ENCODE results near the gene PCDH19. TPM values are rescaled to one million over a fixed set of nuclear protein-coding genes. Genes with fewer than 3 reads are reported as not detected.

The PCDH19 gene
- total RNA-seq, 1 donor from 2014 or later, result 0.20 TPM

DNA sequence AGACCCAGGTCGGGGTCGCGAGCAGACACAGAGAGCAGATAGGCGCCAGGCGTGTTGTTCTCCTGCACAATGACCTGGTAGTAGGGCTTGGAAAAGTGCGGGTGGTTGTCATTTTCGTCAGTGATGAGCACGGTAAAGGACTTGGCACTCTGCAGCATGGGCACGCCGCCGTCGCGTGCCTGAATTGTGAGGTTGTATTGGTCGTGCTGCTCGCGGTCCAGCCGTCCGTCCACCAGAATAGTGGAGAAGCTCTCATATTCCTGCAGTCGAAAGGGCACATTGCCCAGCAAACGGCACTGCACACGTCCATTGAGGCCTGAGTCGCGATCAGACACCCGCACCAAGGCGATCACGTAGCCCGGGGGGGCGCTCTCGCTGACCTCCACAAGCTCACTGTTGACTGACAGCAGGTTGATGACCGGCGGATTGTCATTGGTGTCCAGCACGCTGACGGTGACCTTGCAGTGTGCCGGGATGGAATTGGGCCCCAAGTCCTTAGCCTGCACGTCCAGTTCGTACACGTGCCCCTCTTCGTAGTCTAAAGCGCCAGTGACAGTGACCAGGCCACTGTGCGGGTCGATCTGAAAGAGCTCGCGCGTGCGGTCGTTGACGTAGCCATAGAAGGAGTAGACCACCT, 2.8 kb downstream of the PCDH19 start:
- DNase-seq (ENCODE audit: low read depth in 2 of 2), result no peak

GRCh38 chrX:100405424-100405823, 4.6 kb downstream of the PCDH19 start:
- DNase-seq (ENCODE audit: low read depth in 2 of 2), result no peak

DNA sequence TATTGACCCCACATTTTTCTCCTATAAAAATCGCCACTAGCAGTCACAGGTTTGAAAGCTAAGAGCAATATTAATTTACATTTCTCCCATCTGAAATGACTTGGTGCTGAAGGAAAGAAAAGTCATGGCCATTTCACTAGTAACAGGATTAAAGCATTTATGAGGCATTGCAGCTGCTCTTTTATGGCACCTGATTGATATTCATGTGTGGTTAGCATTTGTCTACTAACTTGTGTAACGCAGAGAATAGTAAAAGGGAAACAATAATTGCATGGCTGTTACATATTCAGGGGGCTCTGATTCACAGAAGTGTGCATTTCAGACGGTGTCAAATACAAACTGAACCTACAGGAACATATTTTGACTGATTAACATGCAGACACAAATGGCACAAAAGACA, 5.2 kb downstream of the PCDH19 start:
- DNase-seq (ENCODE audit: low read depth in 2 of 2), result no peak

DNA sequence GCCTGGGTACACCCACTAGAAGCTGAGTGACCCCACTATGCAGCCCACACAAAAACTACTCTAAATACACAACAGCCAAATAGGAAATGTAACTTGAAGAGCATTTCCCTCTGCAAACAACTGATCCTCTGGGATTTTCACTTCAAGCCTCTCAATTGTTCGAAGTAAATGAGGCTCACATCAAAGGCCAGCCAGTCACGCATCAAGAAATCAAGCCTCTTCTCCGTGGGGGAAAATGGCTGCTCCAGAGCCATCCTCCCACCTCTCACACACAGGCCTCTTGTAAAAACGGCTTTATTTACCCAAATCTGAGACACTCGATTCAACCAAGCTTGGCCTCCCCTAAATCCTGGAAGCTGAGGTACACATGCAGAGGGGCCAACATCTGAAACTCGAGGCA, 14.3 kb downstream of the PCDH19 start:
- no peak for DNase-seq (ENCODE audit: low read depth in 2 of 2)

DNA sequence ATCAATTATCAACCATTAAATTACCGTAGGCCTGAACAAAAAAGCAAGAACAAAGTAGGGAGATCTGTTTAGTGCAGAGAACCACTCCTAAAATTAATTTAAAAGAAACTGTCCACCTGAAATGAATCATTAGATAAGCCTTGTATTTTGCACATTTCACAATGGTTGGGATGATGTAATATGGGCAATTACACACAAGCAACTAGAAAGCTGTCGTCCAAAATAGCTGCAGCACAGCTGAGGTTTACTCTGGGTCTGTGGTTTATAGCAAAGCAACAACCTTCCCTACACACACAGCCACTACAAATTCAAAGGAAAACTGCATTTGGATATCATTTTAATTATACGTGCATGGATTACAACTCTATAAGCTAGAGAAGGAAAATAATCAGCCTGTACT, 28.5 kb downstream of the PCDH19 start:
- DNase-seq (ENCODE audit: low read depth in 2 of 2), result no peak

GRCh38 chrX:100379388-100379986, 30.6 kb downstream of the PCDH19 start:
- peak; percentile 30 to 47 for DNase-seq (ENCODE audit: low read depth in 2 of 2)

DNA sequence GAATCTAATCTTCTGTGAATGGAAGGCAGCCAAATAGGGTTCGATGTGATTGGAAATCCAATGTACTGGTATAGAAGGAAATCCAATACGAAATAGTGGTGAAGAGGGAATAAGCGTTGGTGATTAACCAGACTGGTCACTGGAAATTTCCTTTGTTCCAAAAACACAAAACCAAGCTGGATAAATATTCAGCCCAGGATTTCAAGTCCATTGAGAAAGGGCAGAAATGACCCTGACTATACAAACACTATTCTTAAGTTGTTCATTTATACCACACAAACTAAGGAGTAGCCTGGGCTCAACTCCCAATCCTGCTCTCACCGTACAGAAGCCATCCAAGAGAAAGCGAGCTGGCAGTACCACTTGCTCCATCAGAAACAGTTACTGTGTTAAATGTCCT, 32.2 kb downstream of the PCDH19 start:
- DNase-seq (ENCODE audit: low read depth in 2 of 2), result no peak

- no peak for DNase-seq (ENCODE audit: low read depth in 2 of 2)
These were observed 33.5 kb downstream of the PCDH19 start for GRCh38 chrX:100376576-100376975.

DNA sequence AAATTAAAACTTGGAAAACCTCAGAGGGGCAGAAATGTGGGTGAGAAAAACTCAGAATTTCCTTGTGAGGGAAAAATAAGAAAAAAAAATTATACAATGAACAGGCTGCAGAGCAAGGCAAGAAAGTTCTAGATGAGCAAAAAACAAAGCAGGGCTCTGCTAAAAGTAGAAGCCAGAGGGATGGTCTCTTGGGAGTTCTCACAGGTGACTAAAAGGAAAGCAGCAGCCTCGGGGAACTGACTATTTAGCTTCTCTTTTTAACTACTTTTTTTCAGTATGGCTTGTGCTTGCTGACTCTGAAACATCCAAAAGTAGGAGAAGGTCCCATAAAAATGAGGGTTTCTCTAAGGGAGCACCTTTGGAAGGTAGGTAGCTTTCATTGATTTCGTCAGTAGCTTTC, 36.4 kb downstream of the PCDH19 start:
- no peak for DNase-seq (ENCODE audit: low read depth in 2 of 2)

DNA sequence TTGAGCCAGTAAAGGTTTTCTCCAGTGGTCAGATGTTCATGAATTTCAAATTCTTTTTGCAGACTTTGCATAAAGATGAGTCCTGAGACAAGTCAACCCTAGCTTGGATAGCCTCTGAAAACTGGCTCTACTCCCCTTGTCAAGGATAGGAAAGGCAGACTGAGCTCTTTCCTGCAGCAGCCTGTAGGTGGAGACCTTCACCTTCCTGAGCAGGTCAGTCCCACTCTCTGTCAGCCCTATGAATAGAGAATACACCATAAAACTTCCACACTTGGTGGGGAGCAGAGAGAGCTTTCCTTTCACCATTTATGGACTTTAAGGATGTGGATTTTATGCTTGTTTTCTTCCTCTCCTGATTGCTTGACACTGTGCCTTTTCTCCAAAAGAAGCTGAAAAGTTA, 41.9 kb downstream of the PCDH19 start:
- DNase-seq (ENCODE audit: low read depth in 2 of 2), result peak; percentile 2 to 37

DNA sequence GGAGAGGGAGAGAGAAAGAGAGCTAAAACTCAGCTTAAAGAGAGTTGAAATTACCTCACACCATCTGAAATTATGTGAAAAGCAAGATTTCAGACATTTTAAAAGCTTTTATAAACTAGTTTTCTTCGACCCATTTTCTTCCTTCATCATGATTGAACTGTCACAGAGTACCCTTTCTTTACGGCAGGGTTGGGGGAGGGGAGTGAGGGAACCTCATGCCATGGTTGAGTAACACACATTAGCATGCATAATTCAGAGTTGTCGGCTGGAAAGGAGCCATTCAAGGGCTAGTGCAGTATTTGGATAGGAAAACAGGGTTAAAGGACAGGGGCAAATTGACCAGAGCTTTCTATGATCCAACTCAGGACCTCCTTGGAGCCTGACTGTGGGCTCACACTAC, 46.2 kb downstream of the PCDH19 start:
- DNase-seq (ENCODE audit: low read depth in 2 of 2), result no peak

- DNase-seq (ENCODE audit: low read depth in 2 of 2), result no peak
These were observed 51.3 kb downstream of the PCDH19 start for GRCh38 chrX:100358766-100359165.

- DNase-seq (ENCODE audit: low read depth in 2 of 2), result no peak
These were observed 53.6 kb downstream of the PCDH19 start for GRCh38 chrX:100356351-100356896.

GRCh38 chrX:100355680-100356079, 54.4 kb downstream of the PCDH19 start:
- no peak for DNase-seq (ENCODE audit: low read depth in 2 of 2)

DNA sequence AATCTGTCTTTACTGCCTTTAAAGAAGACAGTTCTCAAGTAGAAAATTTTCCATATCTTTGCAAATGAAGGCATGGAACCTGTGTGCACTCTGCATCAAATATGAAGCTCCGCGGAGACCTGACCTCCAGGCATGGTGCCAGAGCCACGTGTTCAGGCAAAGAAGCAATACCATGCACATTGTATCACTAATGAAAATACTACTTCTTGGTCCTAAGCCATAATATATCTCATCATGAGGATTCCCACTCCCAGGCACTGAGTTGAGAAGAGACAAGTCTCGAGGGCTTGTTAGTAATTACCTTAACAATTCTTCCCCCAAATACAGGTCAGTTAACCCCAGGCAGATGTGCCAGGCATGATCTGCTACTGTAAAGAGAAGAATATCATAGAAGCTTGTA, 56.7 kb downstream of the PCDH19 start:
- DNase-seq (ENCODE audit: low read depth in 2 of 2), result no peak

- no peak for DNase-seq (ENCODE audit: low read depth in 2 of 2)
These were observed 59.2 kb downstream of the PCDH19 start for GRCh38 chrX:100350704-100351489.

- no peak for DNase-seq (ENCODE audit: low read depth in 2 of 2)
These were observed 60.7 kb downstream of the PCDH19 start for GRCh38 chrX:100349391-100349790.

GRCh38 chrX:100341142-100341510, 68.9 kb downstream of the PCDH19 start:
- no peak for DNase-seq (ENCODE audit: low read depth in 2 of 2)

GRCh38 chrX:100340491-100341141, 69.5 kb downstream of the PCDH19 start:
- DNase-seq (ENCODE audit: low read depth in 2 of 2), result no peak

- no peak for DNase-seq (ENCODE audit: low read depth in 2 of 2)
These were observed 81.7 kb downstream of the PCDH19 start for GRCh38 chrX:100328351-100328750.

GRCh38 chrX:100319716-100320115, 90.4 kb downstream of the PCDH19 start:
- DNase-seq (ENCODE audit: low read depth in 2 of 2), result no peak

- no peak for DNase-seq (ENCODE audit: low read depth in 2 of 2)
These were observed 93.1 kb downstream of the PCDH19 start for GRCh38 chrX:100316987-100317386.

Measured in lung microvascular endothelial cell (primary cell).